Peyer's patch (tissue), 4 donors: ENCODE data around the gene MYOM3.

Source experiments
- CTCF ChIP-seq, 6 experiments: fragments of 450-650 bp in 4 of 6; fragments of 200-600 bp in 2 of 6; sonication (generic) in 1 of 6; IDR thresholded peaks; one replicate each; pipeline ENCODE4 v1.5.1; 2017 to 2019; ENCODE audit warnings: antibody characterized with exemption in 6 of 6, mild to moderate bottlenecking in 3 of 6, moderate library complexity in 1 of 6
- POLR2A ChIP-seq, 2 donors: fragments of 450-650 bp; IDR thresholded peaks; one replicate each; pipeline ENCODE4 v1.5.1; 2017; ENCODE audit warnings: antibody characterized with exemption in 2 of 2, mild to moderate bottlenecking in 2 of 2, moderate library complexity in 2 of 2

GRCh38 chr1:24124980-24125379, 13.0 kb upstream of the MYOM3 start:
- TF ChIP-seq CTCF (IDR thresholded peaks at IDR 0.05) (no peak), POLR2A (IDR thresholded peaks at IDR 0.05) (no peak)
